ENCODE data around the gene CLEC16A.

DNA sequence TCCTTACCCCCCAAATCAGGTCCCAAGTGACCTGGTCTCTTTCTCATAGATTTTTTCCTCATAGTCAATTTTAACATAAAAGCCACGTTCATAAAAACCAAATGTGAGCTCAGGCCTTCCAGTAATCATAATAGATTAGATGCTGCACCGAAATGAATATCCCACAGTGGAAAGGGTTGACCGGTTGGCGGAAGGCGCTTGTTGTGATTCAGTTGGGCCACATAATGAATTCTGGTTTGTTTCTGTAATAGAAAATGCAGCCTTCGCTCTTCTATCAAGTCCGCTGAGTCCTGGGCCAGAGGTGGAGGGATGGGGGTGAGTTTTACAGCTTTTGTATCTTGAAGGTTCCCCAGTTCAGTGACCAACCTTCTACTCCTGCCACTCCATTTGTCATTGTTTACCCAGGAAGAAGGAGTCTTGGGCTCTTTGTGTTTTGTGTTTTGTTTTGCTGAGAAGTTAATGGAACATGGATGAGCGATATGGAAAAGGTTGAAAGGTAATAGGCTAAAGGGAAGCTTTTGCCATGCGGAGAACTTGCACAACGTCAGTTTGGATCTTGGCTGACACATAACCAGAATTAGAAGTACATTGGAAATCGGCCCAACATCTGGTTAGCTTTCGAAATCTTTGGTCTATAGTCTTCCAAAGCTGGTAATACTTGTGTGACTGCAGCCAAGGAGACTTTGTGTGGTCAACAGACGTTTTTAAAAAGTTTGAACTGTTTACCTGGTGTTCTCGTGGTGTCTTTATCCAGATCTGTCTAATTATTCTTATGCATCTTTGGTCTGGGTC lies 89.5 kb downstream of the CLEC16A start:
- TF ChIP-seq POLR2A (IDR thresholded peaks at IDR 0.05; ENCODE audit: low read depth, low read length) (no peak), POU2F2 (IDR thresholded peaks at IDR 0.05; ENCODE audit: low read depth, low read length) (no peak), TAF1 (IDR thresholded peaks at IDR 0.05; ENCODE audit: low read depth, low read length) (no peak), POLR2AphosphoS5 (IDR thresholded peaks at IDR 0.05; ENCODE audit: low read depth, low read length) (no peak), PAX5 (IDR thresholded peaks at IDR 0.05; ENCODE audit: insufficient read depth, low read length, severe bottlenecking) (no peak), SPI1 (IDR thresholded peaks at IDR 0.05; ENCODE audit: low read depth, low read length) (no peak)

Data from GM12891 (cell line).